Measurements from ENCODE around the gene SVIL. TPM values are rescaled to one million over a fixed set of nuclear protein-coding genes. Genes with fewer than 3 reads are reported as not detected.

Gene SVIL
- total RNA-seq, 4 donors from 2014 or later: 585 to 1,262 (median 942) TPM

GRCh38 chr10:29623797-29624196, 11.0 kb downstream of the SVIL start:
- H3K36me3 ChIP-seq: no peaks in the 10 kb centered on the region
- WGBS, 2 donors (ENCODE audit: low coverage in 1 of 2): 78 to 89% methylated on average over 2 to 4 of the region's 4 CpGs
- no peak overlapping the region for H3K4me3 ChIP-seq
- peaks cover 6 to 98% (median 24%) of the 10 kb centered on the region in 3 donors for H3K4me1 ChIP-seq
- H3K27ac ChIP-seq: peak overlapping the region; percentile 54 to 84 (median 72)
- no peaks in the 10 kb centered on the region for H3K9me3 ChIP-seq
- TF ChIP-seq, protein P1, sequence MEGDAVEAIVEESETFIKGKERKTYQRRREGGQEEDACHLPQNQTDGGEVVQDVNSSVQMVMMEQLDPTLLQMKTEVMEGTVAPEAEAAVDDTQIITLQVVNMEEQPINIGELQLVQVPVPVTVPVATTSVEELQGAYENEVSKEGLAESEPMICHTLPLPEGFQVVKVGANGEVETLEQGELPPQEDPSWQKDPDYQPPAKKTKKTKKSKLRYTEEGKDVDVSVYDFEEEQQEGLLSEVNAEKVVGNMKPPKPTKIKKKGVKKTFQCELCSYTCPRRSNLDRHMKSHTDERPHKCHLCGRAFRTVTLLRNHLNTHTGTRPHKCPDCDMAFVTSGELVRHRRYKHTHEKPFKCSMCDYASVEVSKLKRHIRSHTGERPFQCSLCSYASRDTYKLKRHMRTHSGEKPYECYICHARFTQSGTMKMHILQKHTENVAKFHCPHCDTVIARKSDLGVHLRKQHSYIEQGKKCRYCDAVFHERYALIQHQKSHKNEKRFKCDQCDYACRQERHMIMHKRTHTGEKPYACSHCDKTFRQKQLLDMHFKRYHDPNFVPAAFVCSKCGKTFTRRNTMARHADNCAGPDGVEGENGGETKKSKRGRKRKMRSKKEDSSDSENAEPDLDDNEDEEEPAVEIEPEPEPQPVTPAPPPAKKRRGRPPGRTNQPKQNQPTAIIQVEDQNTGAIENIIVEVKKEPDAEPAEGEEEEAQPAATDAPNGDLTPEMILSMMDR (IDR thresholded peaks at IDR 0.05): no peak
- TF ChIP-seq POLR2AphosphoS5 (IDR thresholded peaks at IDR 0.05): peak; percentile 62
- no peaks in the 10 kb centered on the region for H3K27me3 ChIP-seq
- ATAC-seq: peak; percentile 51

DNA sequence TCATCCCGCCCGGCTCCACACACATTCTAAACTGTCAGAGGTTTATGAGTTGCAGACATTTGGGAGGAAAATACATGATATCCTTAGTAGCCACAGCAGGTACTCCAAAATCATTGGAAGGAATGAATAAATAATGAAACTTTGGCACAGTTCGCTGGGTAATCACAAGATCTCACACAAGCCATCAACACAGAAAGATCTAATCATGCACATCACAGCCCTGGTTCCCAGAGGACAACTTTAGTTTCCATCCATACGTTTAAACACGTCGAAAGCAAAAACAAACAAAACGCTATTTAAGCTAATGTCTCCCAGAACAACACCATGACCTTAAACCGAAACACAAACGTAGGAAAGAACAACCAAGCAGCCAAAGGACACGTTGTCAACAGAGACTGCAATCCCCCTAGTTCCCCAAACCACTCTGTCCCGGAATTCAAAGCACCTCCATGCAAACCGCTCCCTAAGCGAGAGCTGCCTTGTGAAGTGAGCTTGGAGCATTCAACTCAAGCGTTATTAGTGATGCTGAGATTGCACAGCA, 12.3 kb downstream of the SVIL start:
- TF ChIP-seq EP300 (IDR thresholded peaks at IDR 0.05) (no peak), POLR2AphosphoS5 (IDR thresholded peaks at IDR 0.05) (peak; percentile 29)
- no peak overlapping the region for H3K4me3 ChIP-seq
- WGBS, 2 donors (ENCODE audit: low coverage in 1 of 2): 28 to 50% methylated on average over 13 to 14 of the region's 14 CpGs
- peak overlapping the region; percentile 2 to 84 (median 68) for H3K27ac ChIP-seq
- no peaks in the 10 kb centered on the region for H3K9me3 ChIP-seq
- no peak for ATAC-seq
- H3K27me3 ChIP-seq: no peaks in the 10 kb centered on the region
- peaks cover 6 to 98% (median 22%) of the 10 kb centered on the region in 3 donors for H3K4me1 ChIP-seq
- no peaks in the 10 kb centered on the region for H3K36me3 ChIP-seq

- Histone ChIP-seq H3K4me3 (no peak overlapping the region), H3K4me1 (peaks cover 6 to 96% (median 19%) of the 10 kb centered on the region in 3 donors), H3K36me3 (no peaks in the 10 kb centered on the region), H3K27me3 (no peaks in the 10 kb centered on the region), H3K9me3 (no peaks in the 10 kb centered on the region), H3K27ac (peak overlapping the region; percentile 81 to 94 (median 83))
- peak; percentile 79 for ATAC-seq
- 39 to 48% methylated on average over 3 to 7 of the region's 7 CpGs for WGBS, 2 donors (ENCODE audit: low coverage in 1 of 2)
- TF ChIP-seq POLR2AphosphoS5 (IDR thresholded peaks at IDR 0.05): peak; percentile 95
- peak; percentile 59 for TF ChIP-seq EP300 (IDR thresholded peaks at IDR 0.05)
- TF ChIP-seq, protein P1 (IDR thresholded peaks at IDR 0.05): no peak
Observed at GRCh38 chr10:29621161-29621560, 13.6 kb downstream of the SVIL start.

DNA sequence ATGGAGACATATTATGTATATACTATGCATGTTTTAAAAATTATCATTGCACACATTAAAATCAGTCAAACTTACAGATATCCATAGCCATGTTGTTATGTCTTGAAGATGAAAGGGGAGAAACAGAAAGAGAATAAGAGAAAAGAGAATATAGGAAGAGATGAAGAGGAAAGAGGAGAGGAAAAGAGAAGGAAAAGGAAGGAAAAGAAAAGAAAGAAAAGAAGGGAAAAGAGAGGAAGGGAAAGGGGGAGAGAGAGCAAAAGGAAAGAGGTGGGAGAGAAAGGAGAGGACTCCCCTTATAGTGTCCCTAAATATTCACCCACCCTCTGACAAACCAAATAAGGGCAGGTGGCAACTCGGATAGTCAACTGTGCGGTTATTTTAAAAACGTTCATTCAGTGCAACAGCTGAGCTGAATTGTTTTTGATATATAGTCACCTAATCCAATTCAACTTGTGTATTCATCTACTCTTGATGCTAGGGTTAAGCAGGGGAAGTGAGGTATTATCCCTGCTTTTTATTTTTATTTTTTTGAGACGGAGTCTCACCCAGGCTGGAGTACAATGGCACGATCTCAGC, 14.6 kb downstream of the SVIL start:
- 49 to 57% methylated on average over 4 to 5 of the region's 5 CpGs for WGBS, 2 donors (ENCODE audit: low coverage in 1 of 2)
- H3K4me3 ChIP-seq: no peak overlapping the region
- no peak for ATAC-seq
- H3K4me1 ChIP-seq: peaks cover 3 to 96% (median 21%) of the 10 kb centered on the region in 3 donors
- H3K27ac ChIP-seq: peak overlapping the region; percentile 81 to 94 (median 83)
- no peaks in the 10 kb centered on the region for H3K9me3 ChIP-seq
- H3K36me3 ChIP-seq: no peaks in the 10 kb centered on the region
- no peaks in the 10 kb centered on the region for H3K27me3 ChIP-seq
- TF ChIP-seq EP300 (IDR thresholded peaks at IDR 0.05): no peak
- TF ChIP-seq POLR2A (IDR thresholded peaks at IDR 0.05): no peak
- no peak for TF ChIP-seq POLR2AphosphoS5 (IDR thresholded peaks at IDR 0.05)
- TF ChIP-seq, protein P1 (IDR thresholded peaks at IDR 0.05): no peak

DNA sequence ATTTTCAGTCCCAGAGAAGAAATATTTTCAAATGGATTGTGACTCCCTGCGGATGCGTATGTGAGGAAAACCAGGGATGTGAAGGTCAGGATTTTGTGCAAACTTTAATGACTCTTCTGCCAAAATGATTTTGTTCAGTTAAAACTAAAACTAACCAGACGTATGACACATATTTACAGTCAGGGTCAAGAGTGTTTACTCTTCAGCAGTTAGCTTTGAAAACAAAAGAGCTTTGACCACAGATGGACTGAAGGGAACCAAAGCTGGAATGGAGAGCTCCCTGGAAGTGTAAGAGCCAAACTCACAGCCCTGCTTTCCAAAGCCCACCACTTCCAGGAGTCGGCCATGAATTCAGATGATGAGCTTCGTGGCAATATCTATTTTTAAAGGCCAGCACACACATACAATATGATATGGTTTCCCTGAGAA, 15.5 kb downstream of the SVIL start:
- ATAC-seq: peak; percentile 17
- WGBS, 2 donors (ENCODE audit: low coverage in 1 of 2): 21 to 26% methylated on average over 5 of the region's 5 CpGs
- Histone ChIP-seq H3K36me3 (no peaks in the 10 kb centered on the region), H3K27ac (peak overlapping the region; percentile 81 to 94 (median 86)), H3K4me3 (peak overlapping the region in 1 of 2 donors; percentile 13), H3K27me3 (no peaks in the 10 kb centered on the region), H3K4me1 (peaks cover 3 to 93% (median 20%) of the 10 kb centered on the region in 3 donors), H3K9me3 (no peaks in the 10 kb centered on the region)
- TF ChIP-seq, protein P1 (IDR thresholded peaks at IDR 0.05): no peak
- no peak for TF ChIP-seq POLR2A (IDR thresholded peaks at IDR 0.05)
- TF ChIP-seq POLR2AphosphoS5 (IDR thresholded peaks at IDR 0.05): peak; percentile 97
- peak; percentile 10 for TF ChIP-seq EP300 (IDR thresholded peaks at IDR 0.05)
